Fibroblast of lung (primary cell): ENCODE measurements around the gene WDR64. TPM values are rescaled to one million over a fixed set of nuclear protein-coding genes. Genes with fewer than 3 reads are reported as not detected.

ENCODE experiments used
- DNase-seq, 2 donors: peaks; one replicate each; pipeline versions ENCODE4 v3.0.0 to v3.0.0-alpha.2; 2010; ENCODE audit warnings: low read depth in 2 of 2
- H2AFZ ChIP-seq: 2 replicates; pipeline ENCODE4 v1.5.1; 2012; ENCODE audit warnings: low read length, control low read depth, inconsistent platforms
- H3K27ac ChIP-seq: 2 replicates; pipeline ENCODE4 v1.5.1; 2011; ENCODE audit warnings: low read length, control low read depth; ENCODE audit not compliant: insufficient read depth
- H3K27me3 ChIP-seq: 2 replicates; pipeline ENCODE4 v1.5.1; 2011; ENCODE audit warnings: mild to moderate bottlenecking, low read length; ENCODE audit not compliant: control insufficient read depth, insufficient read depth
- H3K36me3 ChIP-seq: 2 replicates; pipeline ENCODE4 v1.5.1; 2011; ENCODE audit warnings: low read length; ENCODE audit not compliant: control insufficient read depth, insufficient read depth
- H3K4me1 ChIP-seq: 2 replicates; pipeline ENCODE4 v1.5.1; 2011; ENCODE audit warnings: low read length; ENCODE audit not compliant: control insufficient read depth, insufficient read depth; ENCODE audit errors: extremely low read depth
- H3K4me2 ChIP-seq: 2 replicates; pipeline ENCODE4 v1.5.1; 2011; ENCODE audit warnings: low read length, control low read depth; ENCODE audit not compliant: insufficient read depth; ENCODE audit errors: extremely low read depth
- H3K4me3 ChIP-seq, 4 experiments: fragments of 200-600 bp in 1 of 4; sonication (generic) in 1 of 4; replicated peaks in 1 of 4; 2 replicates each; pipeline ENCODE4 v1.5.1; 2011 to 2016; ENCODE audit warnings: low read length in 4 of 4, low read depth in 3 of 4, mild to moderate bottlenecking in 3 of 4, control low read depth in 2 of 4, inconsistent platforms in 1 of 4, mixed read lengths in 1 of 4; ENCODE audit not compliant: insufficient read depth in 1 of 4; ENCODE audit errors: control extremely low read depth in 1 of 4
- H3K79me2 ChIP-seq: 2 replicates; pipeline ENCODE4 v1.5.1; 2012; ENCODE audit warnings: mild to moderate bottlenecking, low read length, inconsistent platforms; ENCODE audit not compliant: control insufficient read depth, insufficient read depth
- H3K9ac ChIP-seq: 2 replicates; pipeline ENCODE4 v1.5.1; 2011; ENCODE audit warnings: mild to moderate bottlenecking, low read length, control low read depth; ENCODE audit not compliant: insufficient read depth
- H3K9me3 ChIP-seq: 2 replicates; pipeline ENCODE4 v1.5.1; 2012; ENCODE audit warnings: low read depth, low read length; ENCODE audit not compliant: control insufficient read depth, insufficient read depth
- H4K20me1 ChIP-seq: 2 replicates; pipeline ENCODE4 v1.5.1; 2011; ENCODE audit warnings: low read length; ENCODE audit not compliant: control insufficient read depth, insufficient read depth; ENCODE audit errors: extremely low read depth
- EZH2 ChIP-seq: IDR thresholded peaks from 2 replicates; pipeline ENCODE4 v1.5.1; 2012; ENCODE audit warnings: low read length, control low read depth, mild to moderate bottlenecking; ENCODE audit errors: missing control alignments
- polyA plus RNA-seq, 2 donors: library from polyadenylated mRNA; depleted of rRNA in 1 of 2; stranded (reverse) in 1 of 2; unstranded in 1 of 2; fragments of >200 nt; gene quantifications; 2 replicates each; pipeline ENCODE4 v1.2.1, GENCODE V29; 2011 to 2012; ENCODE audit warnings: missing spikeins in 1 of 2
- total RNA-seq: library from RNA; depleted of rRNA; stranded (reverse); fragments of >200 nt; gene quantifications from 2 replicates; pipeline ENCODE4 v1.2.1, GENCODE V29; 2014
- TF ChIP-seq, protein P1 (sequence below), 2 donors: IDR thresholded peaks in 1 of 2; conservative IDR thresholded peaks in 1 of 2; 1 replicate in 1 of 2; 2 replicates in 1 of 2; pipeline ENCODE4 v1.5.1; 2011 to 2012; ENCODE audit warnings: low read length in 2 of 2, control low read depth in 1 of 2, inconsistent platforms in 1 of 2, low read depth in 1 of 2, mild to moderate bottlenecking in 1 of 2

The WDR64 gene
- total and polyA plus RNA-seq, 2 donors (not counting 1 experiment from before 2014, with no cell fraction given), result not detected

DNA sequence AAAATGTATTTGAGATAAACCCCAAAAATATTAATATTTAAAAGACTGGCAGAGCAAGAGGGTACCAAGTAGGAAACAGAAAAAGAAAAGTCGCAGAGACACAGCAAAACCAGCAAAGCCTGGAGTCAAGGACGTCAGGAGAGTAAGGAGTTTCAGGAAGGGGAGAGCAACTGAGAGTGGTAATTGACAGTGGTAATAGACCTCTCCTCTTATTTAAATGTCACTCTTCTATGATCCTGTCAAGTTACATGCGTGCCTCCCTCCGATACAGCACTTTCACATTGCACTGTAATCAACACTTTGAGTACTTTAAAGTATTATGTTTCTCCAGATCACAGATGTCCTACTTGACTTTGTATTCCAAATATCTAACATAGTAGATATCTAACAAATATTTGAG lies 113.3 kb downstream of the WDR64 start:
- TF ChIP-seq EZH2, result no peak
- Histone ChIP-seq H3K36me3 (no peaks in the 10 kb centered on the region), H3K27me3 (no peaks in the 10 kb centered on the region), H3K4me3 (no peak overlapping the region), H3K27ac (no peak overlapping the region), H3K9ac (no peak overlapping the region), H4K20me1 (no peaks in the 10 kb centered on the region), H3K9me3 (no peaks in the 10 kb centered on the region), H2AFZ (no peak overlapping the region), H3K4me2 (no peak overlapping the region), H3K79me2 (no peaks in the 10 kb centered on the region), H3K4me1 (no peaks in the 10 kb centered on the region)
- no peak for DNase-seq

DNA sequence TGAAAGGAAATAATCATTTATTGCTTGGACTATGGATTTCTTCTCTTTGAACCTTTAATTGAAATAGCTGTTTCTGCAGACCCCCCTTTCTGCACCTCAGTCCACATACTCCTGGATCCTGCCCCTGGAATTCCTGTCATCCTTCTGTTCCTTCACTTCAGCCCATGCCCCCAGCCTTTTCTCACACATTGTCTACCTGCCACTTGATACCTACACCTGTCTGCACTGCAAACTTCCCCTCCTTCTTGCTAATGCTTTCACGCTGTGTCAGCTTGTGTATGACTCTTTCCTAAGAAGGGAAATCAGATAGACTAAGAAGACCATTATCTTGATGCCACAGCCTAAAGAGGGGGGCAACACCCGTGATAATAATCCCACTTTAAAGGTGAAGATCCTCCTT lies 115.7 kb downstream of the WDR64 start:
- H2AFZ ChIP-seq, result no peak overlapping the region
- TF ChIP-seq, protein P1, sequence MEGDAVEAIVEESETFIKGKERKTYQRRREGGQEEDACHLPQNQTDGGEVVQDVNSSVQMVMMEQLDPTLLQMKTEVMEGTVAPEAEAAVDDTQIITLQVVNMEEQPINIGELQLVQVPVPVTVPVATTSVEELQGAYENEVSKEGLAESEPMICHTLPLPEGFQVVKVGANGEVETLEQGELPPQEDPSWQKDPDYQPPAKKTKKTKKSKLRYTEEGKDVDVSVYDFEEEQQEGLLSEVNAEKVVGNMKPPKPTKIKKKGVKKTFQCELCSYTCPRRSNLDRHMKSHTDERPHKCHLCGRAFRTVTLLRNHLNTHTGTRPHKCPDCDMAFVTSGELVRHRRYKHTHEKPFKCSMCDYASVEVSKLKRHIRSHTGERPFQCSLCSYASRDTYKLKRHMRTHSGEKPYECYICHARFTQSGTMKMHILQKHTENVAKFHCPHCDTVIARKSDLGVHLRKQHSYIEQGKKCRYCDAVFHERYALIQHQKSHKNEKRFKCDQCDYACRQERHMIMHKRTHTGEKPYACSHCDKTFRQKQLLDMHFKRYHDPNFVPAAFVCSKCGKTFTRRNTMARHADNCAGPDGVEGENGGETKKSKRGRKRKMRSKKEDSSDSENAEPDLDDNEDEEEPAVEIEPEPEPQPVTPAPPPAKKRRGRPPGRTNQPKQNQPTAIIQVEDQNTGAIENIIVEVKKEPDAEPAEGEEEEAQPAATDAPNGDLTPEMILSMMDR (conservative IDR thresholded peaks at IDR 0.05 in 1 of 2, IDR thresholded peaks at IDR 0.05 in 1 of 2; ENCODE audit: low read depth in 1 of 2, low read length in 2 of 2), result no peak
- TF ChIP-seq EZH2, result no peak
- no peaks in the 10 kb centered on the region for H3K79me2 ChIP-seq
- no peak overlapping the region for H3K27ac ChIP-seq
- no peaks in the 10 kb centered on the region for H3K9me3 ChIP-seq
- DNase-seq, result no peak
- H3K4me3 ChIP-seq, result no peak overlapping the region
- no peaks in the 10 kb centered on the region for H3K4me1 ChIP-seq
- H4K20me1 ChIP-seq, result no peaks in the 10 kb centered on the region
- no peaks in the 10 kb centered on the region for H3K36me3 ChIP-seq
- no peak overlapping the region for H3K4me2 ChIP-seq
- no peaks in the 10 kb centered on the region for H3K27me3 ChIP-seq
- no peak overlapping the region for H3K9ac ChIP-seq

DNA sequence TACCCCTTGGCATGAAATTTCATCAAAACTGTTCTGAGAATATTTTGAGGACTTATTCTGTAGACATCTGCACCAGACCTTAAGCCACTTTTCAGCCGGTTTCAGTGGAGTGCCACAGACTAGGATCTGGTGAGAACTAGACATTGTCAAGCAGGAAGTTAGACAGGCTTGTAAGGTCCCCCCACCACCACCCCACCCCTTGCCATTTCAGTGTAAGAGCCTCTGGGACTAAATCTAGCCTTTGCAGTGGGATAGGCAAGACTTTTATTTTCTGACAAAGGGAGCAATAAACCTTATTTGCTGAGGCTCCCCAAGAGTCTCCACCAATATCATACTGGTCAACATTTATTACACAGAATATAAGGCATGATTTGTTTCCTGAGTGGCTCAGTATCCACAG lies 118.0 kb downstream of the WDR64 start:
- Histone ChIP-seq H3K4me3 (no peak overlapping the region), H3K4me2 (no peak overlapping the region), H3K27ac (no peak overlapping the region), H3K36me3 (no peaks in the 10 kb centered on the region), H4K20me1 (no peaks in the 10 kb centered on the region), H3K27me3 (no peaks in the 10 kb centered on the region), H3K79me2 (no peaks in the 10 kb centered on the region), H3K9me3 (no peaks in the 10 kb centered on the region), H3K4me1 (no peaks in the 10 kb centered on the region), H2AFZ (no peak overlapping the region), H3K9ac (no peak overlapping the region)
- TF ChIP-seq EZH2, result no peak
- TF ChIP-seq, protein P1 (conservative IDR thresholded peaks at IDR 0.05 in 1 of 2, IDR thresholded peaks at IDR 0.05 in 1 of 2; ENCODE audit: low read depth in 1 of 2, low read length in 2 of 2), result no peak
- no peak for DNase-seq
